Superior temporal gyrus (tissue), 1 donor: Measurements from ENCODE around the gene SRSF7.
A peak's percentile ranks its signal among the peaks of the same experiment; 100 is the strongest.
"Not testable (repeated sequence)": the region's sequence is repeated elsewhere in the genome, so short reads cannot be mapped to it uniquely, and the experiment has no call there.

Source experiments
- DNase-seq: peaks from one replicate; pipeline ENCODE4 v3.0.0-alpha.2; 2016; ENCODE audit errors: extremely low spot score

SRSF7 gene

DNA sequence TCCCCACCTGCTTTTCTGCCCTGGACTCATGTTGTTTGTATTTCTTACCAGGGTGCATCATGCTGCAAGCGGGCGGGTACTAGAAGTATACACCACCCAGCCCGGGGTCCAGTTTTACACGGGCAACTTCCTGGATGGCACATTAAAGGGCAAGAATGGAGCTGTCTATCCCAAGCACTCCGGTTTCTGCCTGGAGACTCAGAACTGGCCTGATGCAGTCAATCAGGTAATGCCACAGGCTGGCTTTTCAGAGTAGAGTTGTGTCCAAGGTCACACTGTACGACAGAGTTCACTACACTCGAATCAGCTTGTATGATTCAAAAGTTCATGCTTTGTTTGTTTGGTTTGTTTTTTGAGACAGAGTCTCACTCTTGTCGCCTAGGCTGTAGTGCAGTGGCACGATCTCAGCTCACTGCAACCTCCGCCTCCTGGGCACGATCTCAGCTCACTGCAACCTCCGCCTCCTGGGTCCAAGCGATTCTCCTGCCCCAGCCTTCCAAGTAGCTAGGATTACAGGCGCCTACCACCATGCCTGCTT is 19.4 kb downstream of the SRSF7 start:
- DNase-seq: no peak

DNA sequence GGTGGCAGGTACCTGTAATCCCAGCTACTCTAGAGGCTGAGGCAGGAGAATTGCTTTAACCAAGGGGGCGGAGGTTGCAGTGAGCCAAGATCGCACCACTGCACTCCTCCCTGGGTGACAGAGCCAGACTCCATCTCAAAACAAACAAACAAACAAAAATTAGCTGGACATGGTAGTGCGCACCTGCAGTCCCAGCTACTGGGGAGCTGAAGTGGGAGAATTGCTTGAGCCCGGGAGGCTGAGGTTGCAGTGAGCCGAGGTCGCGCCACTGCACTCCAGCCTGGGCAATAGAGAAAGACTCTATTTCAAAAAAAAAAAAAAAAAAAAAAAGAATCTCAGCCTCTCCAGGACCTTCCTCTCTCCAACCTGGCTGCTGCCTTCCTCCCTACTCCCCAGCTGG is 20.1 kb downstream of the SRSF7 start:
- no peak for DNase-seq

DNA sequence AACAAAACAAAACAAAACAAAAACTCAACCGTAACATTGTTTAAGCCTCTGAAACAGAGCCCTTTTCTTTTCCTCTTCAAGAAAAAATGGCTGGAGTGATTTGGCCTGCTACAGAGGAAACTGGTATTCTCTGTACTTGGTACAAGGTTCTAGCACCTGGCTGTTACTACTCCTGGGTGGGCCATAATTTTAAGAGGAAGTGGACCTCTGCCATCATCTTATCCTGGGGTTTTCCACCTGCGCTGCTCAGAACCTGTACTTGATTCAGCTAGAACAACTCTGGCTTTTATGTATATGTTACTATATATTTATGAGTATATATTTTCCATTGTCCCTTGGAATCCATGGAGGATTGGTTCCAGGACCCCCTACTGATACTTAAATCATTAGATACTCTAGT is 22.5 kb downstream of the SRSF7 start:
- no peak for DNase-seq

DNA sequence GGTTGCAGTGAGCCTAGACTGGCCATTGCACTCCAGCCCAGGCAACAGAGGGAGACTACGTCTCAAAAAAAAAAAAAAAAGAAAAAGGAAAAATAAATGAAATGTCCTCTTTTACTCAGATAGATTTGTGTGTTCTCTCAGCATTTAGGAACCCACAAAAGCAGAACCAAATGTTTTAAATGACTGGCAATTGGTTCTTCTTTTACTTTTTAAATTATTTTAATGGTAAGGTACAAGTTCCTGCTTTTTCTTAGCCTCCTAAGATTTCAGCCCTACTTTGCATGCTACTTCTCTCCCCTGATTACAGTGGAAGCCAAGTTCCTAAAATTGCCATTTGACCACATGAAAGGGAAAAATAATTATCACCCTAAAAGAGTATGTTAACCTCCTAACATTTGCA is 23.5 kb downstream of the SRSF7 start:
- DNase-seq: no peak

DNA sequence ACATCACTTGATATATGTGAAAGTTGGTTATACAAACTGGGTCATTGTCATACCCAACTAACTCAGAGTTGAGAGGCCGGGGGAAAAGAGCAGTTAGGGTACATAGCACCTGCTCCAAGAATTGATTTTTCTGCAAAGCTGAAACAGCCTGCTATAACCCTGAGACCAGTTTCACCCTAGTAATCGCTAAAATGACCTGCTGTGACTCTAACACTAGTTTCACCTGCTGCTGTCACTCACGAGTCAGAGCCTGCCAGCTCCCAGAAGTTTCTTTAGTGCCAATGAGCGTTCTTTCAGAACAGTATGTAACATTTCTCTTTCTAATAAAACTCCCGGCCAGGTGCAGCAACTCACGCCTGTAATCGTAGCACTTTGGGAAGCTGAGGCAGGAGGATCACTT is 28.0 kb downstream of the SRSF7 start:
- DNase-seq: no peak

DNA sequence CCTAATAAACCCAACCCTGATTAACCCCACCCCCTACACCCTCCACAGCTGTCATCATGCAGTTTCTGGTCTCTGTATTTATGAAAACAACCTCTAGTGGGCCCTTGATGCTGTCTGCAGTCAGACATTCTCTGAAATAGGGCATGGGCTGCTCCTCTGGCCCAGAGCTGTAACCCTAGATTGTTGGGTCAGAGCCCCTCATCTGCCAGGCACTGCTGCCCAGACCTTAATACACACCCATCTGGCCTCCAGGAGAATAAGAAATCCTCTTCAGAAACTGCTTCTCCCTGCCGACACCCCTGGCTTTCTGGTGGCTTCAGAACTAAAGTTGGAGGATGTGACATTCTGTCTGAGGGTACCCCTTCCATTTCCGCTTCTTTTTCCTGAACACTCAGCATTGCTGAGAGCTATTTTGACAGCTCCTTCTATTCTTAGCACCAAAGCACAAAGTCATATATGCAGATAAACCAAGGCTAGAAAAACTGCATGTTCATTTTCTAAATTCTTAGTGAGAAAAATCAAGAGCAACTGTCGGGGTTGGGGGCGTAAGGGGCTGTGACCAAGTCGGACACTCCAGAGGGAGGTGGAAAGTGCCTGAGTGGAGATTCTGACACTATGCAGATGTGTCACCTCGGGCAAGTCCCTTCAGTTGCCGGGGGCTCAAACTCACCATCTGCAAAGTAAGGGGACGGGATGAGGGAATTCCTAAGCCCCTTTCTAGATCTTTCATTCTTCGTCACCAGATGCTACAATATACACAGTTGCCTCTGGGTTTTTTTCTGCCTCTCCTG is 28.7 kb downstream of the SRSF7 start:
- no peak for DNase-seq

DNA sequence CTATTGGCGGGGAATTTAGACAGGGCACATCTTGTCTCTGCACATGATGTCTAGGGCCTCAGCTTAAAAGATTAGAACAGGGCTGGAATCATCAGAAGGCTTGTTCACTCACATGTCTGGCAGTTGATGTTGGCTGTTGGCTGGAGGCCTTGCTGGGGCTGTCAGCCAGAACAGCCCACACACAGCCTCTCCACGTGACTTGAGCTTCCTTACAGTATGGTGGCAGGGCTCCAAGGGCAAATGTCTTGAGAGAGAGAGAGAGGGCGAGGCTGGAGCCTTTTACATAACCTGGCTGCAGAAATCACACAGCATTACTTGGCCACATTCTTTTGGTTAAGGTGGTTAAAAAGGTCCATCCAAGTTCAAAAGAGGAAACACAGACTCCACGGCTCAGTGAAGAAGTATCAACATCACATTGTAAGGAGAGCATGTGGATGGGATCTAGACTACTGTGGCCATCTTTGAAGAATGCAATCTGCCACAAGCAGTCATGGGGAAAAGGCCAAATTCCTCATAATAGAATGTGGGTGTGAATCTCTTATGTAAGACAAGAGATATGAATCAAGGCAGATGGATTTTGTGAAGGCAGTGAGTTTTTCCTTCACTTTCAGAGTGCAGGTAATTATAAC is 30.4 kb downstream of the SRSF7 start:
- peak; percentile 77 for DNase-seq

DNA sequence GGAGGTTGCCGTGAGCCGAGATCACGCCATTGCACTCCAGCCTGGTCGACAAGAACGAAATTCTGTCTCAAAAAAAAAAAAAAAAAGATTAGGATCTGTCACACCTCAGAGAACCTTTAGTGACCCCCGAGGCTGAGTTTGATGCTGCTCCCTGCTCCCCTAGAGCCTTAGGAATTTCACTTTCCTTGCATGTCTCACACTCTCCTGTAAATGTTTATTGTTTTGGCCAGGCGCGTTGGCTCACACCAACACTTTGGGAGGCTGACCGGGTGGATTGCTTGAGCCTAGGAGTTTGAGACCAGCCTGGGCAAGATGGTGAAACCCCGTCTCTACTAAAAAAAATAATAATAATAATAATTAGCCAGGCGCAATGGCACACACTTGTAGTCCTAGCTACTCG is 31.5 kb downstream of the SRSF7 start:
- DNase-seq: no peak

DNA sequence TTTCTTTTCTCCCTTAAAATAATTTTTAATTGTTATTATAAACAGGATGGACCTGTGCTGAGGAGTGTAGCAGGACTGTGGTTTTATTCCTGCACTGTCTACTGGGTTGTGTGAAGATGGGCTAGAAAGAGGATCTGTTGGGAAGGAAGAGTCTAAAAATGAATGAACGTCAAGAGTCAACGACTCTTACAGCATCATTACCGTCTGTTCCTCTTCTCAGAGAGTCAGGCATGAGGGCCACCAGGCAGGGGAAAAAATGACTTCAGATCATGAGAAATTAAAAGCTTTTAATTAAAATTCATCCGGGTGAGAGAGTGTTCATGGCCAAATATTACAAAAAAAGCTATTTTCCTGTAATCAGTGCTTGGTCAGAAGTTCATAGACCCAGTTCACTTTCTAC is 32.6 kb downstream of the SRSF7 start:
- DNase-seq: no peak

DNA sequence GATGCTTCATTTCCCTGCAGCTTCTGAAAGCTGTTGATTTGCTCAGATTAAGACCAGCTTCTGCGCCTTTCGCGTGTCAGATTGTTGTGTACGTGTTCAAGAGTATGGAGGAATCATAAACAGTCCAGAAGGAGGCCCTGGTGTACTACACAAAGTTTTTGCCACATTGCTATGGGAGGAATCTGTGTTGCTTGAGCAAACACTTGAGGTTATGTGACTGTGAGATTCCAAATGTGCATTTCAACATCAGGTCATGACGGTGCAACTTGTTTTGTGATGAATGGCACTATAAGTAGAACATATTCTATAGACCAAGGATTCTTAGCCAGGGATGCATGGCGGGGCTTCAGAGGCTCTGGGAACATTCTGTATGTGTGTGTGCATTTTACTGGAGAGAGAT is 35.0 kb downstream of the SRSF7 start:
- no peak for DNase-seq

DNA sequence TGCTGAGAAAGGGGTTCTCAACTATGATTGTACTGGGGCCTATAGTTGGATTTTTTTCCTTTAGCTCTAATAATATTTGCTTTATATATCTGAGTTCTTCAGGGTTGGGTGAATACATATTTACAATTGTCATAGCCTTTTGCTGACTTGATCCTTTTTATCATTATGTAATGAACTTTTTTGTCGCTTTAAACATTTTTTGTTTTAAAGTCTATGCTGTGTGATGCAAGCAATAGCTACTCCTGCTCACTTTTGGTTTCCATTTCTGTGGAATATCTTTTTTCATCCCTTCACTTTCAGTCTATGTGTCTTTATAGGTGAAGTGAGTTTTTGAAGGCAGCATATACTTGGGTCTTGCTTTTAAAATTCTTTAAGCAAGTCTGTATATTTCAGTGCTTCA is 36.2 kb downstream of the SRSF7 start:
- DNase-seq: not testable (repeated sequence)

DNA sequence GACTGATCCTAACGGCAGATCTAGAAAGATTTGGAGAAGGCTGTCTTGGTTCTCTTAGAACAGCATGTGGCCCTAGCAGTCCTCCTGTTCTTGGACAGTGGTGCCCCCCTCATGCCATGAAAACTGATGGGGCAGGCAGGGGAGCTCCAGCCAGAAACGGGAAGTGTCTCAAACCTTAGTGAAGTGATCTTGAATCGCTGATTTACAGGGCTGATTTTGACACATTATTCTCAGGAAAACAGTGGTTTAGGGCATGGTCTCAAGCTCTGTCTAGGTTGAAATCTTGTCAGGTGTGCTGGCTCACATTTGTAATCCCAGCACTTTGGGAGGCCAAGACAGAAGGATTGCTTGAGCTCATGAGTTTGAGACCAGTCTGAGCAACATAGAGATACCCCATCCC is 37.8 kb downstream of the SRSF7 start:
- no peak for DNase-seq

DNA sequence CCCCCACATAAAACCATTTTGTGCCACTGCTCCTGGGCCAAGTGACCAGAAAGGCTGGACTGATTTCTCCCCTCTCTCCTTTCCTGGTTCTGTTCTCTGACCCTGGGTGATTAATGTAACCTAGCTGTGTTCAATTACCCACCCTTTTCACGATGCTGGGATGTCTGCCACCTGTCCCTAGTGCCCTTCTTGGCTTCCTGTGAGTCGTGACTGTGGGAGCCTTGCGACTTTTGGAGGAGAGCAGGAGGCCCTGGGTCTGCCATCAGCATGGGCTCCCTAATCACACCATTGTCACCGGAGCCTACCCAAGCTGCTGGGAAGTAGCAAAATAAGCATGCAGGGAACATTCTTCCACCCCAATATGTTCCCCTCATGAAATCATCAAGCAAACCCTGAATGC is 38.3 kb downstream of the SRSF7 start:
- DNase-seq: no peak

DNA sequence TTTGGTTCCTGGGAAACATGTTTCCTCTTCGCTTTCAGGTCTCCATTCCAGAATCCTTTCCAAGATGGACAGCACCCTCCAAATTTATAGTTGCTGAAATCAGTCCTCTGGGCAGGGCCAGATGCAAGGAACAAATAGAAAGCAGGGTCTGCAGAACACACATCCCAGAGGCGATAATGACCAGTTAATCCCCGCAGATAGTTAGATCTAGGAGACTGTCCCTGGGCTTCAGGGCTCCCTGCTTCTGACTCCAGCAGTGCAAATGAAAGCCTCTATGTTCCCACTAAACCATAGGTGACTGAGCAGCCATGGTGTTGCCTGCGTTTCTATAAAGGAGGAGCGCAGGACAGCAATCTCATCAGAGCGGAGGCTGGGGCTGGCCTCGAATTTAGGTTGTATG is 38.7 kb downstream of the SRSF7 start:
- DNase-seq: no peak

DNA sequence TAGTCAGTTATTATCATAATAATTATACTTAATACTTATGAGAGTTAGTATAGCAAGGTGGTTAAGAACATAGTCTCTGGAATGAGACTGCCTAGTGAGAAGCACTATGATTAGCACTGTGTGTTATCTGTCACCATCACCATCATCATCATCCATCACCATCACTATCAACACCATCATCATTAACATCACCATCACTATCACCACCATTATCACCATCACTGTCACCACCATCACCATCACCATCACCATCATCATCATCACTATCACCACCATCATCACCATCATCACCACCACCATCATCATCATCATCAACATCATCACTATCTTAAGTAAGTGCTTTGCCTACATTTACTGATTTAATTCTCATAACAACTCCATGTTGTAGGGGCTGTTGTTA is 39.6 kb downstream of the SRSF7 start:
- no peak for DNase-seq

DNA sequence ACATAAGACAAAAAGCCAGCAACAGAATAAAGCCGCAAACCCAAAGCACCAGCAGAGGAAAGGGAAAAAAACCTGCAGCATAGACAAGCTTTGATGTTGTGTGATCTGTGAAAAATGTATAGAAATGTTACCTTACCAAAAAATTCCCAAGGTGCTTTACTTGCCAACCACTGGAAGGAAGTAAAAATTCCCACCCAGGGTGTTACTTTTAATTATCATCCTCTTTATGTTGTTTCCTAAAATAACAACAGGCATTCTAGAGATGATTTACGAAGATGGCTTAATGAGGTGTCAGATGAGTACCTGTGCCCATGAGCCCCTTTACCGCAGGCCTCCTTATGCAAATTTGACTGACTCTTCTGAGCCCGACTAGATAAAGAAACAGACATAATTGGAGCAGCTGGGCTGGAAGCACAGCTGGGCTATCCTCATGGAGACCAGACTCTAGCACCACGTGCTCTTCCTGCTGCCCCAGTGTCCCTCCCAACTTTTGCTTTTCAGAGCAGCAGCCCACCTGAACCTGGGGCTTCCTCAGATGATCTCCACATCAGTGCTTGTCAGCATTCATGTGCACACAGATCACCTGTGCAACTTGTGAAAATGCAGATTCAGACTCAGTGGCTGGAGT is 41.5 kb downstream of the SRSF7 start:
- DNase-seq: no peak

DNA sequence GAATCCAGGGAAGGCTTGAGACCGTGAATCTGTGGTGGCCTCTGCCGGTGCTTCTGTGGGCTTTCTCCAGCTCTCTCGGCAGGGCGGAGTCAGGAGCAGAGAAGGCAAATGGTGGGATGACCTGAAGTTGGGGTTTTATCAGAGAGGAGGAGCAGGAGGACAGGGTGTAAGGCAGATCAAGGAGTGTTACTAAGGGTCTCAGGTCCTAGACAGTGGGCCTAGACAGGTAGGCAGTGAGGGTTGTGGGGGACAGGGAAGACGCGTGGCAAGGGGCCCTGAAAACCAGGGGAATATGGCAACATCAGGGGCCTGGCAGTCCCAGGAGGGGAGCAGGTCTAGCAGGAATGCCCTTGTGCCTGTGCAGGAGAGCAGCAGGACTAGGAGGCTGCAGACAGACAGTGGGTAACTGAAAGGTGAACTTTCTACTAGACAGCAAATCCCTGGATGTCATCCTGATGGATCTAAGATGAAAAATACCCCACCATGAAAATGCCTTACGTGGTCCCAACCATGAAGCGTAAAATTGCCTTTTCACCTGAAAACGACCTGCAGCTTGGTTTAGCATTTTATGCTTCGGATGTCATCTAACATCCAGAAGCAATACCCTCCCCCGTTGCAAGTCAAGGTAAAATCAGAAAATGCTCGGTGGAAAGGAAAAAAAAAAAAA is 42.1 kb downstream of the SRSF7 start:
- DNase-seq: no peak

DNA sequence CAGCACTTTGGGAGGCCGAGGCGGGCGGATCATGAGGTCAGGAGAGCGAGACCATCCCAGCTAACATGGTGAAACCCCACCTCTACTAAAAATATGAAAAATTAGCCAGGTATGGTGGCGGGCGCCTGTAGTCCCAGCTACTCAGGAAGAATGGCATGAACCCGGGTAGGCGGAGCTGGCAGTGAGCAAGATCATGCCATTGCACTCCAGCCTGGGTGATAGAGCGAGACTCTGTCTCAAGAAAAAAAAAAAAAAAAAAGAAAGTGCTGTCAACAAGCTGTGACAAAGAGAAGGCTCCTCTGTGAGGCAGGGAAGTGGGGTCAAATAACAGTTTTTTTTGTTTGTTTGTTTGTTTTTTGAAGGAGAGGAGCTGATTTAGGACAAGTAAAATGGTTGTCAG is 42.7 kb downstream of the SRSF7 start:
- not testable (repeated sequence) for DNase-seq

DNA sequence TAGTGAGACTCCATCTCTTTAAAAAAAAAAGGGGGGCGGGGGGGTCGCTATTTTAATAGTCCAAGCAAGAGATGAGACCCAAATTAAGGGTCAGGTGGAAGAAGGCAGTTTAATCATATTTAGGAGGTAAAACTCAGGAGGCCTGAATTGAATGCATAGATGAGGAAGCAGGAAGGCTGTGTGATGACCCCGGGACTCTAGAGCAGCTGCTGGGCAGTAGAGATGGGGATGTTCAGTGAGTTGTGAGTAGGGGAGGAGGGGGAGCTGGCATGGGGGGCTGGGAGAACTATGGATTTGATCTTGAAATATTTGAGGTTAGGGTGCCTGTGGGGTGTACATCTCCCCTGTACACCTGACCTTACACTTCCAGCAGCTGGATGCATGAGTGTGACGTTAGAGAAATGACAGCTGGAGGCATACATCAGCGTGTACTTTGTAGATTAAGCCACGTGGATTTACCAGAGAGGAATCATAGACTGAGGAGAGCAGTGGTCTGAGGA is 44.3 kb downstream of the SRSF7 start:
- DNase-seq: no peak

DNA sequence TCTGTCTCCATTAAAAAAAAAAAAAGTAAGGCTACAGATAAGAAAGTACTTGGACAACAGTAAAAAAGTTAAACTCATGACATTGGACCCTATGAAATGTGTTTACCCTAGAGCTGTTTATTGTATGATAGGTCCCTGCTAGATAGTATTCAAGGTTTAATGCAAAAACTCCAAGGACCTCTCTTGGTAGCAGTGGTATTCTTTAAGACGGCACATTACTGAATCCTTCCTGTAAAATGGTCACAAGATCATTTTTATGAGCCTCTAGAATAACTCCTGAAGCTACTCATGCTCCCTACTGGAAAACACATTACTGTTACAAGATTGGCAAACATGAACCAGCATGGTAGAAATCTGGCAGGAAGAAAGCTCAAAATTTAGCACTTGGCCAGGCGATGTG is 46.5 kb downstream of the SRSF7 start:
- peak; percentile 37 for DNase-seq

DNA sequence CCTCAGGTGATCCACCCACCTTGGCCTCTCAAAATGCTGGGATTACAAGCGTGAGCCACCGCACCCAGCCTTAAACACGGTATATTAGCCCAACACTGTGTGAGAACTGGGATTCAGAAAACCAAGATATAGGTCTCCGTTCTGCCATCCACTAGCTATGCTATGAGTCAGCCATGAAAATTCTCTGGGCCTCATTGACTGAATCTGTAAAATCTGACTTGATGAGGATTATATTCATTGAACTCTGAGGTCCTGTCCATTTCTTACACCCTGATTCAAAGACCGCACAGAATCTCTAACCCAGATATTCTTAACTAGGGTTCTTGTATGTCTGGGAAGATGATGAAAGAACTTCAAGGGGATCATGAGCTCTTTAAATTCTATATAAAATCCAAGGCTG is 47.8 kb downstream of the SRSF7 start:
- not testable (repeated sequence) for DNase-seq

DNA sequence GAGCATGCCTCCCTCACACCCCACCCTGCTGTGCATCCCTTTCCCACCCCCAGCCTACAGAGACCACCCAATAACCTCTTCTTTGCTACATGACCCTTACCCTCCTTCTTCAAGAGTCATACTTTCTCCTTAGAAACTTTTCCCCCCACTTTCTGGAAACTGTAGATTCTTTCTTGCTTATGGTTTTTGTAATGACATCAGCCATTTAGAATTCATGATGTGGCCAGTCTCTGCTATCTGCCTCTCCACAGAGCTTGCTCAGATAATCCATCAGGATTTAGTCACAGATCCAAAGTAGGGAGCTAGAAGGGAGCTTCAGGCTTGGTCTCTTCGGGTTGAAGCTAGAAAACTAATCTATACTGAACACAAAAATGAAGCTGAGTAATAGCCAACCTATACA is 48.7 kb downstream of the SRSF7 start:
- DNase-seq: no peak
